SK-N-MC (cell line): Measurements from ENCODE around the gene TCERG1L.

ENCODE experiments used
- EZH2 ChIP-seq: fragments of 200-600 bp; sonication (generic); IDR thresholded peaks from one replicate; pipeline ENCODE4 v1.6.1; 2017; ENCODE audit warnings: antibody characterized with exemption
- FOXP2 ChIP-seq: optimal IDR thresholded peaks from 2 replicates; pipeline ENCODE3; 2011; ENCODE audit warnings: mild to moderate bottlenecking, moderate library complexity; ENCODE audit not compliant: insufficient read depth; ENCODE audit errors: extremely low read length, control extremely low read depth
- POLR2AphosphoS5 ChIP-seq: IDR thresholded peaks from 2 replicates; pipeline ENCODE4 v1.6.1; 2012; ENCODE audit warnings: mild to moderate bottlenecking, low read depth, low read length, borderline replicate concordance

GRCh38 chr10:131233611-131234258 is 77.8 kb downstream of the TCERG1L start:
- TF ChIP-seq EZH2, result no peak
- no peak for TF ChIP-seq POLR2AphosphoS5
- no peak for TF ChIP-seq FOXP2
